ENCODE measurements around the gene KRTAP4-1.
"Not testable (repeated sequence)": the region's sequence is repeated elsewhere in the genome, so short reads cannot be mapped to it uniquely, and the experiment has no call there.

Gene KRTAP4-1

DNA sequence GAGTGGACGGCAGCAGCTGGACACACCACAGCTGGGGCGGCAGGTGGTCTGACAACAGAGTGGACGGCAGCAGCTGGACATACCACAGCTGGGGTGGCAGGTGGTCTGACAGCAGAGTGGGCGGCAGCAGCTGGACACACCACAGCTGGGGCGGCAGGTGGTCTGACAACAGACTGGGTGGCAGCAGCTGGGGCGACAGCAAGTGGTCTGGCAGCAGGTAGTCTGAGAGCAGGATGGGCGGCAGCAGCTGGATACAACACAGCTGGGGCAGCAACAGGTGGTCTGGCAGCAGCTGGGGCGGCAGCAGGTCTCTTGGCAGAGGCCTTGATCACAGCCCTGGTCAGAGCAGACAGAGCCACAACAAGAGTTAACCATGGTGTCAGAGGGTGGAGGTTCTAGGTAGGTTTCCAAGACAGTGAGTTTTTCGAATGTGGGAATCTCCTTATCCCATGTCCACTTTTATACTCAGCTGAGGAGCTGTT, at the start of gene KRTAP4-1:
KRTAP4-1 (minus strand) TSS at position 432 of the 482 bp plus-strand sequence; CDS start at position 375, 57 bp downstream.
- H3K27me3 ChIP-seq (ENCODE audit: control insufficient read depth, low read length) = peaks cover 4% of the 10 kb centered on the region; the same call in 1 of the 2 replicates

DNA sequence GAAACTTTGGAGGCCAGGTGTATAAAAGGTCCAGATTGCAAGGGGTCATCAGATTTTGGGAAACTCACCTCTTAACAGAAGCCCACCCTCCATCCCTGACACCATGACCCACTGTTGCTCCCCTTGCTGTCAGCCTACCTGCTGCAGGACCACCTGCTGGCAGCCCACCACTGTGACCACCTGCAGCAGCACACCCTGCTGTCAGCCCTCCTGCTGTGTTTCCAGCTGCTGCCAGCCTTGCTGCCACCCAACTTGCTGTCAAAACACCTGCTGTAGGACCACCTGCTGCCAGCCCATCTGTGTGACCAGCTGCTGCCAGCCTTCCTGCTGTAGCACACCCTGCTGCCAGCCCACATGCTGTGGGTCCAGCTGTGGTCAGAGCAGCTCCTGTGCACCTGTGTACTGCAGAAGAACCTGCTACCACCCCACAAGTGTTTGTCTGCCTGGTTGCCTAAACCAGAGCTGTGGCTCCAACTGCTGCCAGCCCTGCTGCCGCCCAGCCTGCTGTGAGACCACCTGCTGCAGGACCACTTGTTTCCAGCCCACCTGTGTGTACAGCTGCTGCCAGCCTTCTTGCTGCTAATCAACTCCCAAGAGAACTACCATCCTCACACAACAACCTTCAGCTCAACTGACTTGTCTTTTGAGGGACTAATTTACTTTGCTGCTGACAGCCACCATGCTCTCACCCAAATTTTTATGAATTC, 47.8 kb upstream of the KRTAP4-1 start, which contains the start of gene KRTAP9-3:
KRTAP9-3 (plus strand) TSS at position 51 of the 707 bp plus-strand sequence; CDS start at position 104, 53 bp downstream.
- H3K36me3 ChIP-seq (ENCODE audit: control insufficient read depth, low read length); H3K4me1 ChIP-seq (ENCODE audit: control insufficient read depth, low read length); H3F3A ChIP-seq (ENCODE audit: control insufficient read depth, insufficient read depth); H3K4me2 ChIP-seq (ENCODE audit: low read length); H3K27me3 ChIP-seq (ENCODE audit: control insufficient read depth, low read length); H3K4me3 ChIP-seq (ENCODE audit: low read length); H4K20me1 ChIP-seq (ENCODE audit: control insufficient read depth, insufficient read depth, low read depth, low read length); H3K27ac ChIP-seq (ENCODE audit: low read depth, low read length); H3K9me2 ChIP-seq (replicated peaks; ENCODE audit: control insufficient read depth, low read length); H3K9me3 ChIP-seq (ENCODE audit: control insufficient read depth, insufficient read depth, low read length); H3K79me2 ChIP-seq (ENCODE audit: control insufficient read depth, low read length): not testable (repeated sequence)

More for the DNA sequence above, at the start of gene KRTAP4-1:
- H3K79me2 ChIP-seq (ENCODE audit: control insufficient read depth, low read length) = no peaks in the 10 kb centered on the region
- no peaks in the 10 kb centered on the region for H3K9me3 ChIP-seq (ENCODE audit: control insufficient read depth, insufficient read depth, low read length)
- H3K4me2 ChIP-seq (ENCODE audit: low read length) = no peak within 1 kb of the TSS
- no peak within 1 kb of the TSS for H3K4me3 ChIP-seq (ENCODE audit: low read length)
- H3K27ac ChIP-seq (ENCODE audit: low read depth, low read length) = no peak within 1 kb of the TSS
- H3K9me2 ChIP-seq (replicated peaks; ENCODE audit: control insufficient read depth, low read length) = no peaks in the 10 kb centered on the region
- no peaks in the 10 kb centered on the region for H3F3A ChIP-seq (ENCODE audit: control insufficient read depth, insufficient read depth)
- TF ChIP-seq CTCF (IDR thresholded peaks at IDR 0.05; ENCODE audit: low read depth, low read length, poor library complexity, severe bottlenecking) = no peak
- TF ChIP-seq EZH2phosphoT487 (IDR thresholded peaks at IDR 0.05; ENCODE audit: borderline replicate concordance, low read length) = no peak
- no peaks in the 10 kb centered on the region for H3K36me3 ChIP-seq (ENCODE audit: control insufficient read depth, low read length)
- H4K20me1 ChIP-seq (ENCODE audit: control insufficient read depth, insufficient read depth, low read depth, low read length) = no peaks in the 10 kb centered on the region
- no peaks in the 10 kb centered on the region for H3K4me1 ChIP-seq (ENCODE audit: control insufficient read depth, low read length)

GRCh38 chr17:41231731-41232130, 47.0 kb upstream of the KRTAP4-1 start:
- Histone ChIP-seq H3F3A (ENCODE audit: control insufficient read depth, insufficient read depth) (no peaks in the 10 kb centered on the region), H3K4me1 (ENCODE audit: control insufficient read depth, low read length) (no peaks in the 10 kb centered on the region), H3K9me2 (replicated peaks; ENCODE audit: control insufficient read depth, low read length) (no peaks in the 10 kb centered on the region), H3K4me3 (ENCODE audit: low read length) (no peak overlapping the region), H3K36me3 (ENCODE audit: control insufficient read depth, low read length) (no peaks in the 10 kb centered on the region), H3K4me2 (ENCODE audit: low read length) (no peak overlapping the region), H3K9me3 (ENCODE audit: control insufficient read depth, insufficient read depth, low read length) (no peaks in the 10 kb centered on the region), H3K27ac (ENCODE audit: low read depth, low read length) (no peak overlapping the region), H3K79me2 (ENCODE audit: control insufficient read depth, low read length) (no peaks in the 10 kb centered on the region), H4K20me1 (ENCODE audit: control insufficient read depth, insufficient read depth, low read depth, low read length) (no peaks in the 10 kb centered on the region), H3K27me3 (ENCODE audit: control insufficient read depth, low read length) (peaks cover 5% of the 10 kb centered on the region)
- TF ChIP-seq CTCF (IDR thresholded peaks at IDR 0.05; ENCODE audit: low read depth, low read length, poor library complexity, severe bottlenecking) (no peak), EZH2phosphoT487 (IDR thresholded peaks at IDR 0.05; ENCODE audit: borderline replicate concordance, low read length) (no peak)

- H3K4me3 ChIP-seq (ENCODE audit: low read length) = no peak overlapping the region
- no peak overlapping the region for H3K4me2 ChIP-seq (ENCODE audit: low read length)
- no peak for TF ChIP-seq CTCF (IDR thresholded peaks at IDR 0.05; ENCODE audit: low read depth, low read length, poor library complexity, severe bottlenecking)
- no peak for TF ChIP-seq EZH2phosphoT487 (IDR thresholded peaks at IDR 0.05; ENCODE audit: borderline replicate concordance, low read length)
- H3K79me2 ChIP-seq (ENCODE audit: control insufficient read depth, low read length) = no peaks in the 10 kb centered on the region
- no peaks in the 10 kb centered on the region for H3K36me3 ChIP-seq (ENCODE audit: control insufficient read depth, low read length)
- H3F3A ChIP-seq (ENCODE audit: control insufficient read depth, insufficient read depth) = no peaks in the 10 kb centered on the region
- no peak overlapping the region for H3K27ac ChIP-seq (ENCODE audit: low read depth, low read length)
- peaks cover 3% of the 10 kb centered on the region for H3K27me3 ChIP-seq (ENCODE audit: control insufficient read depth, low read length)
- H4K20me1 ChIP-seq (ENCODE audit: control insufficient read depth, insufficient read depth, low read depth, low read length) = no peaks in the 10 kb centered on the region
- H3K9me2 ChIP-seq (replicated peaks; ENCODE audit: control insufficient read depth, low read length) = no peaks in the 10 kb centered on the region
- H3K9me3 ChIP-seq (ENCODE audit: control insufficient read depth, insufficient read depth, low read length) = no peaks in the 10 kb centered on the region
- no peaks in the 10 kb centered on the region for H3K4me1 ChIP-seq (ENCODE audit: control insufficient read depth, low read length)
Observed at GRCh38 chr17:41230094-41230493, 45.4 kb upstream of the KRTAP4-1 start.

GRCh38 chr17:41226598-41227095, 41.9 kb upstream of the KRTAP4-1 start, which contains the start of gene KRTAP9-2:
KRTAP9-2 (plus strand) TSS chr17:41226648; CDS start chr17:41226655, 7 bp downstream.
- H3F3A ChIP-seq (ENCODE audit: control insufficient read depth, insufficient read depth); H3K36me3 ChIP-seq (ENCODE audit: control insufficient read depth, low read length); H3K27ac ChIP-seq (ENCODE audit: low read depth, low read length); H3K9me3 ChIP-seq (ENCODE audit: control insufficient read depth, insufficient read depth, low read length); H3K79me2 ChIP-seq (ENCODE audit: control insufficient read depth, low read length); H3K4me1 ChIP-seq (ENCODE audit: control insufficient read depth, low read length); H4K20me1 ChIP-seq (ENCODE audit: control insufficient read depth, insufficient read depth, low read depth, low read length); H3K27me3 ChIP-seq (ENCODE audit: control insufficient read depth, low read length); H3K4me3 ChIP-seq (ENCODE audit: low read length); H3K4me2 ChIP-seq (ENCODE audit: low read length); H3K9me2 ChIP-seq (replicated peaks; ENCODE audit: control insufficient read depth, low read length): not testable (repeated sequence)

Measured in DOHH2 (cell line).